Karpas-422 (cell line): Measurements from ENCODE around the gene CERK. TPM values are rescaled to one million over a fixed set of nuclear protein-coding genes. Genes with fewer than 3 reads are reported as not detected.

Experiments
- DNase-seq: peaks from one replicate; pipeline ENCODE4 v3.0.0-alpha.2; 2015
- H2AFZ ChIP-seq: fragments of 200-600 bp; sonication (generic); 2 replicates; pipeline ENCODE4 v1.6.1; 2014; ENCODE audit warnings: antibody characterized with exemption, low read length, mixed read lengths
- H3K27ac ChIP-seq: fragments of 200-600 bp; sonication (generic); 2 replicates; pipeline ENCODE4 v1.5.1; 2014; ENCODE audit warnings: mild to moderate bottlenecking, low read length, moderate library complexity
- H3K27me3 ChIP-seq: fragments of 200-600 bp; sonication (generic); 2 replicates; pipeline ENCODE4 v1.6.1; 2014; ENCODE audit warnings: low read length, mixed read lengths
- H3K36me3 ChIP-seq: fragments of 200-600 bp; sonication (generic); 2 replicates; pipeline ENCODE4 v1.6.1; 2014; ENCODE audit warnings: low read length, mixed read lengths; ENCODE audit not compliant: insufficient read depth
- H3K4me1 ChIP-seq: fragments of 200-600 bp; sonication (generic); 2 replicates; pipeline ENCODE4 v1.6.1; 2014; ENCODE audit warnings: mild to moderate bottlenecking, low read length, mixed read lengths
- H3K4me2 ChIP-seq: fragments of 200-600 bp; sonication (generic); 2 replicates; pipeline ENCODE4 v1.6.1; 2014; ENCODE audit warnings: low read length, low read depth, mild to moderate bottlenecking; ENCODE audit not compliant: poor library complexity, severe bottlenecking
- H3K4me3 ChIP-seq: fragments of 200-600 bp; sonication (generic); 2 replicates; pipeline ENCODE4 v1.5.1; 2014; ENCODE audit warnings: mild to moderate bottlenecking, antibody characterized with exemption, low read length, mixed read lengths
- H3K79me2 ChIP-seq: fragments of 200-600 bp; sonication (generic); 2 replicates; pipeline ENCODE4 v1.6.1; 2014; ENCODE audit warnings: mild to moderate bottlenecking, low read length, mixed read lengths
- H3K9ac ChIP-seq: fragments of 200-600 bp; sonication (generic); 2 replicates; pipeline ENCODE4 v1.6.0; 2014; ENCODE audit warnings: low read length
- H3K9me2 ChIP-seq: fragments of 200-600 bp; sonication (generic), shearing (Covaris generic); replicated peaks from 2 replicates; pipeline ENCODE4 v1.6.0; 2014; ENCODE audit warnings: mild to moderate bottlenecking, low read length, moderate library complexity; ENCODE audit not compliant: insufficient read depth
- H3K9me3 ChIP-seq: fragments of 300-700, 200-600 bp; sonication (generic); 2 replicates; pipeline ENCODE4 v1.6.1; 2014; ENCODE audit warnings: low read length, mixed read lengths
- H4K20me1 ChIP-seq: fragments of 200-600 bp; sonication (generic); 2 replicates; pipeline ENCODE4 v1.6.1; 2014; ENCODE audit warnings: mild to moderate bottlenecking, antibody characterized with exemption, low read length, low read depth; ENCODE audit not compliant: insufficient read depth
- total RNA-seq: library from RNA; depleted of rRNA; stranded (reverse); fragments of >200 nt; shearing (Covaris generic); gene quantifications from 2 replicates; pipeline ENCODE4 v1.2.3, GENCODE V29; 2014; ENCODE audit warnings: low replicate concordance

CERK gene
- total RNA-seq, 1 experiment from 2014 or later, result 53.8 TPM

DNA sequence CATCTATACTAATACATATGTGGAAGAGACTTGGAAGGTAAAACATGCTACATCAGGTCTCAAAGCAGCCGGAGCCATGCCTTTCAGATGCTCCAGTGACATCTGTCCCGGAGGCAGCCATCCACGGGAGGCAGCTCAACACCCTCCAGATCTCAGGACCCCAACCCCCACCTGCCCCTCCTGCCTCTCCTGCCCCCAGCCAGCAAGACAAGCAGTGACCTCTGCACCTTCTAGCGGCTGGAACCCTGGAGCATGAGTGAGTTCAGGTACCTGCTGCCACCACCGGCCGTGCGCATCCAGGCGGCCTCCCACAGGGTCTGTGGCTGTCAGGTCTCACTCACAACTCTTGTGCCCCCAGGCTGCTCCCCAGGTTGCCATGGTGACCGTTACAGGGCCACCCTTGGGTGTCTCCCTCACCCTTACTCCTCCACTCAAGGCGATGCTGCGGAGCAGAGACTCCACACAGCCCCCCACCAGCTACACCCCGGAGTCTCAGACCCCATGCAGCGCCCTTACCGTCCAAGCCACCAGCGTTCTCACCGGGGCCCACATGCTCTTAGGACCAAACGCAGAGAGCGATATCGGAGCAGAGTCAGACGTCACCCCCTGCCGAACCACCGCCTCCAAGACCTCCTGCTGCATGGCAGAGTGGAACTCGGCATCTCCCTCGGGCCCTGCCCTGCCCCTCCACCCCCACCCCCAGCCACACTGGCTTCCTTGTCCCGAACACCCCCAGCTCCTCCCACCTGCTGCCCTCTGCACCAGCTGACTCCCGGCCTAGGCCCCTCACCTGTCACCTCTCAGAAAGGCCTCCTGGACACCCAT, 34.7 kb downstream of the CERK start:
- Histone ChIP-seq H3K9ac (no peak overlapping the region), H3K4me1 (no peaks in the 10 kb centered on the region), H3K27me3 (no peaks in the 10 kb centered on the region), H3K27ac (no peak overlapping the region), H4K20me1 (peaks cover 3% of the 10 kb centered on the region; the same call in 1 of the 2 replicates), H3K9me2 (no peaks in the 10 kb centered on the region), H2AFZ (no peak overlapping the region), H3K9me3 (no peaks in the 10 kb centered on the region), H3K79me2 (no peaks in the 10 kb centered on the region), H3K36me3 (peaks cover 8% of the 10 kb centered on the region), H3K4me2 (no peak overlapping the region), H3K4me3 (no peak overlapping the region)
- DNase-seq, result no peak

GRCh38 chr22:46701262-46701661, 36.8 kb downstream of the CERK start:
- no peaks in the 10 kb centered on the region for H3K27me3 ChIP-seq
- no peaks in the 10 kb centered on the region for H3K9me2 ChIP-seq
- no peak overlapping the region for H2AFZ ChIP-seq
- no peak for DNase-seq
- H3K4me1 ChIP-seq, result no peaks in the 10 kb centered on the region
- no peak overlapping the region for H3K27ac ChIP-seq
- H3K36me3 ChIP-seq, result peaks cover 8% of the 10 kb centered on the region
- no peak overlapping the region for H3K4me2 ChIP-seq
- H3K9ac ChIP-seq, result no peak overlapping the region
- no peak overlapping the region for H3K4me3 ChIP-seq
- peaks cover 3% of the 10 kb centered on the region; the same call in 1 of the 2 replicates for H4K20me1 ChIP-seq
- H3K9me3 ChIP-seq, result no peaks in the 10 kb centered on the region
- no peaks in the 10 kb centered on the region for H3K79me2 ChIP-seq

GRCh38 chr22:46699091-46699490, 39.0 kb downstream of the CERK start:
- peaks cover under 1% of the 10 kb centered on the region; the same call in 1 of the 2 replicates for H3K4me1 ChIP-seq
- no peaks in the 10 kb centered on the region for H3K9me2 ChIP-seq
- no peak overlapping the region for H3K27ac ChIP-seq
- H4K20me1 ChIP-seq, result peaks cover 3% of the 10 kb centered on the region; the same call in 1 of the 2 replicates
- no peak for DNase-seq
- peaks cover 3% of the 10 kb centered on the region; the same call in 1 of the 2 replicates for H3K36me3 ChIP-seq
- H3K79me2 ChIP-seq, result no peaks in the 10 kb centered on the region
- no peak overlapping the region for H2AFZ ChIP-seq
- H3K9me3 ChIP-seq, result no peaks in the 10 kb centered on the region
- no peak overlapping the region for H3K4me2 ChIP-seq
- no peak overlapping the region for H3K4me3 ChIP-seq
- no peaks in the 10 kb centered on the region for H3K27me3 ChIP-seq
- no peak overlapping the region for H3K9ac ChIP-seq

GRCh38 chr22:46697811-46698515, 40.1 kb downstream of the CERK start:
- no peak overlapping the region for H3K4me3 ChIP-seq
- H2AFZ ChIP-seq, result no peak overlapping the region

DNA sequence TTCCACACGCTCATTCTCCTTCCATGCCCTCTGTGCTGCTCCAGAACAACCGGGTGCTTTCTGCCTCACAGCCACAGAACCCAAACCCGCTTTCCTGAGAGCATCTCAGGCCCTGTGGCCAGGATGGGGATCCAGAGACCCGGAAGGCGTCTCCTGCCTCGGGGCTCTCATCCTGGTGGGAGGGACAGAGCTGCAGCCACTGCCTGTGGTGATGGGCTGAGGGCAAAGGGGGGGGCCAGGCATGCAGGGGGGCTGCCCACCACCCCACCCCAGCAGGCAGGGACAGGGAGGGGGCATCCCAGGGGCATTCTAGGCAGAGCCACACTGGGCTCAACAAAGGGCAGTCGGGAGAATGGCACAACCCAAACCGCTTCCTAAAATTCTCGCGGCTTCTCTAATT, 41.4 kb downstream of the CERK start:
- no peak overlapping the region for H3K4me3 ChIP-seq

More at GRCh38 chr22:46697811-46698515, 40.1 kb downstream of the CERK start:
- no peak overlapping the region for H3K27ac ChIP-seq
- H3K9me2 ChIP-seq, result no peaks in the 10 kb centered on the region
- no peak overlapping the region for H3K9ac ChIP-seq
- DNase-seq, result no peak
- H3K79me2 ChIP-seq, result no peaks in the 10 kb centered on the region
- no peak overlapping the region for H3K4me2 ChIP-seq
- H3K36me3 ChIP-seq, result peaks cover 3% of the 10 kb centered on the region; the same call in 1 of the 2 replicates
- no peaks in the 10 kb centered on the region for H3K9me3 ChIP-seq
- peaks cover 3% of the 10 kb centered on the region; the same call in 1 of the 2 replicates for H4K20me1 ChIP-seq
- peaks cover 10% of the 10 kb centered on the region; the same call in 1 of the 2 replicates for H3K4me1 ChIP-seq
- no peaks in the 10 kb centered on the region for H3K27me3 ChIP-seq

DNA sequence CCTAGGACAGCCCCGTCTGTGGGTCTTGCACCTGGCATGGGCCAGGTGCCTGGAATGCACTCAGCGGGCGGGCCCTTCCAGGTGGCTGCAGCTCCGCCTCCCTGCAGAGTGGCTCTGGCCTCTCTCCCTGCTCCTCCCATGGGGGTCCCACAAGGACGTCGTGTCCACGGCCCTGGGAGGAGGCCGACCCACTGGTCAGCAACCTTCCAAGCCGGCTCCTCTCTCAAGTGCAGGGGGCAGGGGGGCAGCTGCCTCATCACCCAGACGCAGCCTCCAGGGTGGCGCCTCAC, 41.9 kb downstream of the CERK start:
- Histone ChIP-seq H3K4me2 (no peak overlapping the region), H3K27ac (no peak overlapping the region), H2AFZ (no peak overlapping the region)

More for the DNA sequence above, 41.4 kb downstream of the CERK start:
- Histone ChIP-seq H3K9me2 (no peaks in the 10 kb centered on the region), H3K4me2 (no peak overlapping the region), H3K9me3 (no peaks in the 10 kb centered on the region), H4K20me1 (no peaks in the 10 kb centered on the region), H3K27ac (no peak overlapping the region), H3K4me1 (peaks cover 10% of the 10 kb centered on the region; the same call in 1 of the 2 replicates), H3K27me3 (no peaks in the 10 kb centered on the region), H3K9ac (no peak overlapping the region), H3K79me2 (no peaks in the 10 kb centered on the region), H3K36me3 (peaks cover 6% of the 10 kb centered on the region; the same call in 1 of the 2 replicates), H2AFZ (no peak overlapping the region)
- no peak for DNase-seq

DNA sequence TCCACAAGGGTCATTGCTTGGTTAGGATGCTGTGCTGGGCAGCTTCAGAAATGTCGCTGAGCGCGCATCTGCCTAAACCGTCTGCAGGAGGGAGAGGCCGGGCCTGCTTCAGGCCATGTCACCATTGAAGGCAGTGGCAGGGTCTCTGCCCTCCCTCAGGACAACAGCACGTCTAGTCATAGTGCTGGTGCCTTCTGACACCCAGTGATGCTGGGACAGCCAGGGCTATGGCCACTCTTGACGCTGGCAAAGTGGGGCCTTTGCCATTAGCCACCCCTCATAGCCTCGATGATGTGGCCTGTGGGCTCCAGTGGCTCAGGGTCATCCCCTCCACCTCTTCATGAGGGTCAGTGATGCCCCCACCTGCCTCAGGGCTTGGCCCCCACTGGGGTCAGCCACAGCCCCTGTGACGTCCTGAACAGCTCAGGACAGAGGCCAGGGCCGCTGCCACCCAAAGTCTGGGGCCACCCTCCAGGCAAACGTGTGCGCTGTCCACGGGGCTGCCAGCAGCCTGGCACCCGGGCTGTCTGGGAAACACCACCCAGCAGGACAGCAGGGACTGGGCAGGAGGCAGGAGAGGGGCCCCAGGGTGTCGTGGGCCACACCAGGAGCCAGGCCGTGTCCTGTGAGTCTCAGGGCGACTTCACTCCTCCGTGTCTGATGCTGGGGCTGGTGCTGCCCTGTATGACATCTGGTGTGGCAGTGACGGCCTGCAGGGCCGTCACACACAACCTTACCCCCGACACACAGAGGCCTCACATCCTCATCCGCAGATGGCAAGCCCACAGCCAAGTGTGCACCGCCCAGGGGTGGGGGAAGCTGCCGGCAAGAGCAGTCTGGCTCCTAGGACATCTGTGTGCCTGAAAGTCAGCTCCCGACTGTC, 42.5 kb downstream of the CERK start:
- Histone ChIP-seq H3K27me3 (no peaks in the 10 kb centered on the region), H3K79me2 (no peaks in the 10 kb centered on the region), H3K9ac (no peak overlapping the region), H3K9me3 (no peaks in the 10 kb centered on the region), H3K36me3 (peaks cover 9% of the 10 kb centered on the region), H3K4me1 (peaks cover 12% of the 10 kb centered on the region; the same call in 1 of the 2 replicates), H4K20me1 (no peaks in the 10 kb centered on the region), H2AFZ (no peak overlapping the region), H3K4me3 (no peak overlapping the region), H3K4me2 (no peak overlapping the region), H3K9me2 (no peaks in the 10 kb centered on the region), H3K27ac (no peak overlapping the region)
- no peak for DNase-seq

More for the DNA sequence above, 41.9 kb downstream of the CERK start:
- Histone ChIP-seq H3K4me1 (peaks cover 10% of the 10 kb centered on the region; the same call in 1 of the 2 replicates), H4K20me1 (no peaks in the 10 kb centered on the region), H3K9ac (no peak overlapping the region), H3K9me2 (no peaks in the 10 kb centered on the region), H3K79me2 (no peaks in the 10 kb centered on the region), H3K9me3 (no peaks in the 10 kb centered on the region), H3K4me3 (no peak overlapping the region), H3K36me3 (peaks cover 6% of the 10 kb centered on the region; the same call in 1 of the 2 replicates), H3K27me3 (no peaks in the 10 kb centered on the region)
- DNase-seq, result no peak
